Measurements from ENCODE around the gene ANXA4. TPM values are rescaled to one million over a fixed set of nuclear protein-coding genes. Genes with fewer than 3 reads are reported as not detected.
"Not testable (repeated sequence)": the region's sequence is repeated elsewhere in the genome, so short reads cannot be mapped to it uniquely, and the experiment has no call there.

The ANXA4 gene
- total RNA-seq, 1 donor, result 36.9 TPM

DNA sequence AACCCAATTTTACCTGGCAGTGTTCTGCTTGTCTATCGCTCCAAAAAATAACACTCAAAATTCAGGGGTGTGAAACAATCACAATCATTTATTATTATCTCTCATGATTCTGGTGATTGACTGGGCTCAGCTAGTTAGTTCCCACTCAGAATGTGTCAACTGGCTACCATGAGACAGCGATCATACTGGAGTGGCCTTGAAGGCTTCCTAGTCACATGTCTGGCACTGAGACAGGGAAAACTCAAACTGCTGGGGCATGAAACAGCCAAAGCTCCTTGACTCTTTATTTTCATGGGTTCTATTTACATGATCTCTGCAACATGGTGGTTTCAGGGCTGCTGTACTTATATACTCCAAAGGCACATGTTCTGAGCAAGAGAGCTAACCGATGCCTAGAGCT, 6.2 kb upstream of the ANXA4 start:
- H3K4me3 ChIP-seq (ENCODE audit: low read depth, low read length), result no peak overlapping the region
- TF ChIP-seq, protein P1, sequence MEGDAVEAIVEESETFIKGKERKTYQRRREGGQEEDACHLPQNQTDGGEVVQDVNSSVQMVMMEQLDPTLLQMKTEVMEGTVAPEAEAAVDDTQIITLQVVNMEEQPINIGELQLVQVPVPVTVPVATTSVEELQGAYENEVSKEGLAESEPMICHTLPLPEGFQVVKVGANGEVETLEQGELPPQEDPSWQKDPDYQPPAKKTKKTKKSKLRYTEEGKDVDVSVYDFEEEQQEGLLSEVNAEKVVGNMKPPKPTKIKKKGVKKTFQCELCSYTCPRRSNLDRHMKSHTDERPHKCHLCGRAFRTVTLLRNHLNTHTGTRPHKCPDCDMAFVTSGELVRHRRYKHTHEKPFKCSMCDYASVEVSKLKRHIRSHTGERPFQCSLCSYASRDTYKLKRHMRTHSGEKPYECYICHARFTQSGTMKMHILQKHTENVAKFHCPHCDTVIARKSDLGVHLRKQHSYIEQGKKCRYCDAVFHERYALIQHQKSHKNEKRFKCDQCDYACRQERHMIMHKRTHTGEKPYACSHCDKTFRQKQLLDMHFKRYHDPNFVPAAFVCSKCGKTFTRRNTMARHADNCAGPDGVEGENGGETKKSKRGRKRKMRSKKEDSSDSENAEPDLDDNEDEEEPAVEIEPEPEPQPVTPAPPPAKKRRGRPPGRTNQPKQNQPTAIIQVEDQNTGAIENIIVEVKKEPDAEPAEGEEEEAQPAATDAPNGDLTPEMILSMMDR (IDR thresholded peaks at IDR 0.05; ENCODE audit: insufficient read depth, low read length), result no peak
- no peak for DNase-seq (ENCODE audit: low read depth)

DNA sequence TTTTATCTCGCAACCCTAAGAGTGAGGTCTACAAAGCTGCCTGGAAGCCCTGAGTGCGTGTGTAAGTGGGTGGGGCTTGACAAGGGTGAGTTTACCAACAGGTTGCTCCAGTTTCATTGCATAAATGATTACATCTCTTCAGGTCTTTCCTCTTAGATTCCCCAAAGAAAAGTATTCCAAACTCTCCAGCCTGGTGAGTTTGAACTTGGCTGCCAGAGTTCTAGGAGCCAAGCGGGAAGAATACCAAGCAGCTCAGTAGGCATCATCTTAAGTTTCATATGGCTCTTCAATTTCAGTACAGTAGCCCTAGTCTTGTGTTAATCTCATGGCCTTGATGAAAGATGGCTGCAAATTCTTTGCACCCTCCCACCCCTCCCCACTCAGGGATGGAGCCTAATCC, 3.8 kb upstream of the ANXA4 start:
- H3K4me3 ChIP-seq (ENCODE audit: low read depth, low read length); DNase-seq (ENCODE audit: low read depth): not testable (repeated sequence)

DNA sequence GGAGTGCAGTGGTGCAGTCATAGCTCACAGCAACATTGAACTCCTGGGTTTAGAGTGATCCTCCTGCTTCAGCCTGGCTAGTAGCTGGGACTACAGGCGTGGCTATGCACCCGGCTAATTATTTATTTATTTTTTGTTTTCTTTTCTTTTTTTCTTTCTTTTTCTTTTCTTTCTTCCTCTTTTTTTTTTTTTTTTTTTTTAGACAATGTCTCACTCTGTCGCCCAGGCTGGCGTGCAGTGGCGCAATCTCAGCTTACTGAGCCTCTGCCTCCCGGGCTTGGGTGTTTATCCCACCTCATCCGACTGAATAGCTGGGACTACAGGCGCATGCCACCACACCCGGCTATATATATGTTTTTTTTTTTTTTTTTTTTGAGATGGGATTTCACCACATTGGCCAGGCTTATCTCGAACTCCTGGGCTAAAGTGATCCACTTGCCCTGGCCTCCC, 1.4 kb upstream of the ANXA4 start:
- no peak for DNase-seq (ENCODE audit: low read depth)
- TF ChIP-seq, protein P1 (IDR thresholded peaks at IDR 0.05; ENCODE audit: insufficient read depth, low read length), result no peak
- peak overlapping the region; percentile 82 for H3K4me3 ChIP-seq (ENCODE audit: low read depth, low read length)

DNA sequence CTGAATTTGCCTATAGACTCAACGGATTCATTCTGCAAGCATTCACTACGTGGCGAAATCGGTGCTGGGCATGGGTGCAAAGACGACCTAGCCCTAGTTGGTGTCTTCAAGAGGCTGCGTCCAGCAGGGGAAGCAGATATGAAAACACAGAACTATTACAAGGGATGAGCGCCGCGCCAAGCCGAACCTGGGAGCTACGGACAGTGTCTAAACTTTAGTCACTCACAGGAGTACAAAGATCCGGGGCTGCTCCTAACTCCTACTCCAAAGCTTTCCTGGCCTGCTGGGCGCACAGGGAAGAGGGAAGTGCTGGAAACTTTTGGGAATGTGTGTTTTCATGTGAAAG, 732 bp upstream of the ANXA4 start:
- peak overlapping the region; percentile 82 for H3K4me3 ChIP-seq (ENCODE audit: low read depth, low read length)
- TF ChIP-seq, protein P1 (IDR thresholded peaks at IDR 0.05; ENCODE audit: insufficient read depth, low read length), result peak; percentile 33
- peak; percentile 73 for DNase-seq (ENCODE audit: low read depth)

DNA sequence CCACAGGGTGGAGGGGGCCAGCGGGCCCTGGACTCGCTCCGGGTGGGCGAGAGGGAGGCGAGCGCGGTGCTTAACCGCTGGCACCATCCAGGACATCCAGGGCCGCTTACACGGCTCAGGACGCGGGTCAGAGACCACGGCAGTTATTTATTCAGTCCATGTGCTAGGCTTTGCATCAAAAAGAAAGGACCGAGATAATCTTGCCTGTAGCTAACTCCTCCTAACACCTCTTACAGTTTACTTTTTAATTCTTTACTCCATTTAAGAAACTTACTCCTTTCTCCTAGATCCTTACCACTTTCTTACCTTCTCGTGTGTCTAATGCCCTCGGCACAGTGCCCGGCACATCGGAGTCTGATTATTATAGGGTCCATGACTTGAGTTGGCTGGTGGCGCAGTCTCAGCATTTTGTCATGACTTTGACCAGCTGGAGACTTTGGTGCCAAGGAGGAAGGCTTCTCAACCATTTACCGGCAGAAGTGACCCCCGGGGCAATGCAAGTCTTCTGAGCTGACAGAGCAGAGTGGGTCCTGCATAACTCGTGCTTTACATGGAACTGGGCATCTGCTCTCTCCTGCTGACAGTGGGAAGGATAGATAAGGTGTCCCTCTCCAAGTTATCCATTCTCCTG, 503 bp downstream of the ANXA4 start:
- TF ChIP-seq, protein P1 (IDR thresholded peaks at IDR 0.05; ENCODE audit: insufficient read depth, low read length), result no peak
- H3K4me3 ChIP-seq (ENCODE audit: low read depth, low read length), result peak overlapping the region; percentile 82
- DNase-seq (ENCODE audit: low read depth), result no peak

DNA sequence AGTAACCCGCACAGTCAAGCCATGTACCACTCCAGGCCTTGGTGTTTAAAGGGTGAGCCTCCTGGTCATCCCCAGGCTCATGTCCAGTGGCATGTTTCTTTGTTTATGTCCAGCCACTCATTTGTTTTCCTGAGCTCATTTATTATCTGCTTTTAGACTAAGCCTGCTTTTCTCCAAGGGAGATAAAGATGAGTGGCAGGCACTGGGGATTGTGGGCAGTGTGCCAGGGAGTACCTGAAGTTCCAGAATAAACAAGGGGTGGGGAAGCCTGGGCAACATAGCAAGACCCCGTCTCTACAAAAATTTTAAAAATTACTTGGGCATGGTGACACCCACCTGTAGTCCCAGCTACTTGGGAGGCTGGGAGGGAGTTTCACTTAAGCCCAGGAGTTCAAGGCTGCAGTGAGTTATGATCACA, 1.9 kb downstream of the ANXA4 start:
- no peak for DNase-seq (ENCODE audit: low read depth)
- TF ChIP-seq, protein P1 (IDR thresholded peaks at IDR 0.05; ENCODE audit: insufficient read depth, low read length), result no peak
- peak overlapping the region; percentile 4 for H3K4me3 ChIP-seq (ENCODE audit: low read depth, low read length)

DNA sequence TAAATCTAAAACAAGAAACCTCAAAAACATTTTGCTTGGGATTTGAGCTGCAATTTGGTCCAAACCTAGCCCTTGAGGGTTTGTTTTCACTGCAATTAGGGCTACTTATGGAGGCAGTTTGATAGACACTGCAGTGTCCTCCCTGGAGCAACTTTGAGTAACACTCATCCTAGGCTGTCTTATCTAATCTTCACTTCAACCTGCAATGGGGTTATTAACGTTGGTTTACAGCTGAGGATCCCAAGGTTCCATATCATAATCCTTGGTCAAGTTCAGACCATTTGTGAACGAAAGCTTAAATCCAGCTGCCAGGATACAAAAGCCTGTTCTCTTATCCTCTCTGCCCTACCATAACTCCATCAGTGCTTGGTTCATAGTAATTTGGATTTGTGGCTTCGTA, 2.5 kb downstream of the ANXA4 start:
- no peak overlapping the region for H3K4me3 ChIP-seq (ENCODE audit: low read depth, low read length)
- TF ChIP-seq, protein P1 (IDR thresholded peaks at IDR 0.05; ENCODE audit: insufficient read depth, low read length), result no peak
- DNase-seq (ENCODE audit: low read depth), result no peak

All from fibroblast of the aortic adventitia (primary cell).